Medulla oblongata (tissue), 1 donor: ENCODE results near the gene ZACN.

Source experiments
- DNase-seq: peaks from one replicate; pipeline ENCODE4 v3.0.0-alpha.2; 2015; ENCODE audit errors: extremely low spot score

The ZACN gene

GRCh38 chr17:76131692-76132573 is 53.0 kb downstream of the ZACN start:
- no peak for DNase-seq
